ENCODE measurements around the gene TPSAB1.

The TPSAB1 gene

GRCh38 chr16:1210461-1210860 lies 30.0 kb upstream of the TPSAB1 start:
- DNase-seq (ENCODE audit: low read depth in 2 of 2) = no peak

DNA sequence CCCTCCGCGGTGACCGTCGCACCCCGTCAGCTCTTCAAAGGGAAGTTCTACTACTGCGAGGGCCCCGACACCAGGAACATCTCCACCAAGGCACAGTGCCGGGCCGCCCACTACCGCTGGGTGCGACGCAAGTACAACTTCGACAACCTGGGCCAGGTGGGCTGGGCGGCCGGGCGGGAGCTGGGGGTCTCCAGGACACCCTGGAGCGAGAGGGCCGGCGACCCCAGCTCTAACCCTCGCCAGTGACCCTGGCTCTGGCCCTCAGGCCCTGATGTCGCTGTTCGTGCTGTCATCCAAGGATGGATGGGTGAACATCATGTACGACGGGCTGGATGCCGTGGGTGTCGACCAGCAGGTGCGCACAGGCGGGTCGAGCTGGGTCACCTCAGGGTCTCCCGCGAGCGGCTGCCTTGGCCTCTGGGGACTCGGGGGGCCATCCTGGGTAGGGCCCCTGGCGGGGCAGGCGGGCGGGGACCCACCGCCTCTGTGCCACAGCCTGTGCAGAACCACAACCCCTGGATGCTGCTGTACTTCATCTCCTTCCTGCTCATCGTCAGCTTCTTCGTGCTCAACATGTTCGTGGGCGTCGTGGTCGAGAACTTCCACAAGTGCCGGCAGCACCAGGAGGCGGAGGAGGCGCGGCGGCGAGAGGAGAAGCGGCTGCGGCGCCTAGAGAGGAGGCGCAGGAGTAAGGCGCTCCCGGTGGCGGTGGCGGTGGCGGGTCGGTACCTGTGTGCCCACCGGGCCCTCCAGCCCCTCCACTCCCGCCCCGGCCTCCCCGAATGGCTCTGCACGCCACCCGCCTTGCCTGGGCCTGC lies 28.8 kb upstream of the TPSAB1 start:
- no peak for DNase-seq (ENCODE audit: low read depth in 2 of 2)

DNA sequence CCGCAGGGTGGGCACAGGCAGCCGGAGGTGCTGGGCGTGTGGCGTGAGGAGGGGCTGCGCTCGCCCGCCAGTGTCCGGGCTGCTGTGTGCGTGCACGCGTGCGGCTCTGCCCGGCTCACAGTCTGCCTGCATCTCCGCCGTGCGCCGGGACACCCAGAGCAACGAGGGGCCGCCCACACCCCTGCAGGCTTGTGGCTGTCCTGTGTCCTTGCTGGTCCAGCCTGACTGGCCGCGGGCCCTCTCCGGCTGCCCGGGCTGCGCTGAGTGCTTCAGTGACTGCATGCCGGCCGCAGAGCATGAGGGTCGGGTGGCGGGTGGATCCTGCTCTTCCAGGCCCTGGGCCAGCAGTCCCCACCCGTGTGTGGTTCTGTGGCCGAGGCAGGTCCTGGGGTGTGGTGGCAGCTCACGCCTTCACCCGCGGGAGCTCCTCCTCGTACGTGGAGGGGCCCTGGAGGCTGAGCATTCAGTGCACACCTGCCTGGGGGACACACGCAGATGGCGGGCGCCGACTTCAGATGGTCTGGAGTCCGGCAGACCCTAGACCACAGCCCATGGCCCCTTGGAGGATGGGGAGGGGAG lies 27.8 kb upstream of the TPSAB1 start:
- no peak for DNase-seq (ENCODE audit: low read depth in 2 of 2)

- DNase-seq (ENCODE audit: low read depth in 2 of 2) = no peak
Measured at GRCh38 chr16:1213231-1213630, 27.3 kb upstream of the TPSAB1 start.

DNA sequence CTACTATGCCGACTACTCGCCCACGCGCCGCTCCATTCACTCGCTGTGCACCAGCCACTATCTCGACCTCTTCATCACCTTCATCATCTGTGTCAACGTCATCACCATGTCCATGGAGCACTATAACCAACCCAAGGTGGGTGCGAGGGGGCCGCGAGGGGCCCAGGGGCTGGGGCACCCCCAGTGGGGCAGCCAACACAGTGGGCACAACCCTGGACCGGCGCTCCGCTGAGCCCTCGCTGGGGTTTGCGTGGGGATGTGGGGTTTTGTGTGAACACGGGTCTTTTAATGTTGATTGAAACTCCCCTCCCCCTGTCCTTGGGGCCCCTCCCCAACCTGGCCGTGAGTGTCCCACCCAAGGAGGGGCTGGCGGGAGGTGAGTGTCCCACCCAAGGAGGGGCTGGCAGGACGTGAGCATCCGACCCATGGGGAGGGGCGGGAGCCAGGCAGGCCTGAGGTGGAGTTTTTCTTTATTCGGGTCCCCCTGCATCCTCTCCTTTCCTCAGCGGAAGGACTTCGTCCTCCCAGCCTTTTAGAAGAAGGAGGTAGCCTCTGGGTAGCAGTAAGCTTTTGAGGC lies 26.6 kb upstream of the TPSAB1 start:
- DNase-seq (ENCODE audit: low read depth in 2 of 2) = no peak

DNA sequence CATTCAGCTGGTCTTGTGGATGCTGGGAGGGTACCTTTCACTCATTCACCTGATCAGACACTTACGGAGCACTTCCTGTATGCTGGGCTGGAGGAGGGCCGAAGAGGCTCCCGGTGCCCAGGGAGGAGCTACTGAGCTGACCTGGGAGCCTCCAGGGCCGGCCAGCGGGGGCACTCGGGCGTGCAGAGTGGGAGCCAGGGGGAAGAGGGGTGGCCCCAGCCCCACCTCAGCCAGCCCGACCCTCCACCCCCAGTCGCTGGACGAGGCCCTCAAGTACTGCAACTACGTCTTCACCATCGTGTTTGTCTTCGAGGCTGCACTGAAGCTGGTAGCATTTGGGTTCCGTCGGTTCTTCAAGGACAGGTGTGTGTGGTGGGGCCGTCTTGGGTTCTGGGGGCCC lies 25.8 kb upstream of the TPSAB1 start:
- no peak for DNase-seq (ENCODE audit: low read depth in 2 of 2)

- no peak for DNase-seq (ENCODE audit: low read depth in 2 of 2)
Measured at GRCh38 chr16:1215574-1216295, 24.8 kb upstream of the TPSAB1 start.

GRCh38 chr16:1216296-1216619 lies 24.2 kb upstream of the TPSAB1 start:
- DNase-seq (ENCODE audit: low read depth in 2 of 2) = no peak

DNA sequence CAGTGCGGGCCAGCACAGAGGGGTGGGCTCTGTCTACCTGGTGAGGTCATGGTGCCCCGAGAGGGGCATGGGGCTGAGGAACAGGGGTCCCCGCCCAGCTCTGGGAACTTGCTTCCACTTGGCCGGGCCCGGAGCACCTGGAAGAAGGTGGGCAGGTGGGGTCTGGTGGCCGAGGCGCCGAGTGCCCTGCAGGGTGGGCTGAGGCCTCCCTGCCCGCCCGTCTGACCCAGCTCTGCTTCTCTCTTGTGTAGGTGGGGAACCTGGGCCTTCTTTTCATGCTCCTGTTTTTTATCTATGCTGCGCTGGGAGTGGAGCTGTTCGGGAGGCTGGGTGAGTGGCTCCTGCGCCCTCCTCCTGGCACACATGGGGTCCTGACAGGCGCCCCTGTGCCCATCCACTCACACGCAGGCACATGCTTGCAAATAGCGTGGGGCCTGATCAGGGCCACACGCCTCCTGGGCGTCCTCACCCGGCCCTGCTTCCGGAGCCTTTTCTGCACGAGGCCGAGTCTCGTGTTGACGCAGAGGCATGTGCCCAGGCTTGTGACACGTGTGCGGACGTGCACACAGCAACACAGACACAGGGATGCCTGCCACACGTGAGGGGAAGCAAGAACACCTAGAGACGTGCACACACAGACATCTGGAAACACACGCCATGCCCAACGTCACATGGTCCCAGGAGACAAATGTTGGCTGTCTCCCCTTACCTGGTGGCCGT lies 23.7 kb upstream of the TPSAB1 start:
- DNase-seq (ENCODE audit: low read depth in 2 of 2) = no peak

DNA sequence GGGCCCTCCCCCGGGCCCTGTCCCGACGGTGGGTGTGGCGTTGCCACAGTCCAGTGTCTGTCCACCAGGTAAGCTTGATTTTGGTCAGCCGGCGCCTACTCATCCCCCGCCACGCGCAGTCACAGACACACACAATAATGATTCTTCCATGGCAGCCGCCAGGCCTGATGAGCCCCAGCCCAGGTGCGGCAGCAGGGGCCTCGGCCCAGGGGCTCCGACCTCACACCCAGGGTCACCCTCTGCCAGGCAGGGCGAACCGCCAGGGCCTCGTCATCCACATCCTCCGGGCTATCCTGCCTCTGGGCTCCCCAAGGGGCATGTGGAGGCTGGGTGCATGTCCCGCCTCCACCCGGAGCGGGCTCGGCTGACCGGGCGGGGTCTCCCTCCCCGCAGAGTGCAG lies 23.0 kb upstream of the TPSAB1 start:
- DNase-seq (ENCODE audit: low read depth in 2 of 2) = no peak

DNA sequence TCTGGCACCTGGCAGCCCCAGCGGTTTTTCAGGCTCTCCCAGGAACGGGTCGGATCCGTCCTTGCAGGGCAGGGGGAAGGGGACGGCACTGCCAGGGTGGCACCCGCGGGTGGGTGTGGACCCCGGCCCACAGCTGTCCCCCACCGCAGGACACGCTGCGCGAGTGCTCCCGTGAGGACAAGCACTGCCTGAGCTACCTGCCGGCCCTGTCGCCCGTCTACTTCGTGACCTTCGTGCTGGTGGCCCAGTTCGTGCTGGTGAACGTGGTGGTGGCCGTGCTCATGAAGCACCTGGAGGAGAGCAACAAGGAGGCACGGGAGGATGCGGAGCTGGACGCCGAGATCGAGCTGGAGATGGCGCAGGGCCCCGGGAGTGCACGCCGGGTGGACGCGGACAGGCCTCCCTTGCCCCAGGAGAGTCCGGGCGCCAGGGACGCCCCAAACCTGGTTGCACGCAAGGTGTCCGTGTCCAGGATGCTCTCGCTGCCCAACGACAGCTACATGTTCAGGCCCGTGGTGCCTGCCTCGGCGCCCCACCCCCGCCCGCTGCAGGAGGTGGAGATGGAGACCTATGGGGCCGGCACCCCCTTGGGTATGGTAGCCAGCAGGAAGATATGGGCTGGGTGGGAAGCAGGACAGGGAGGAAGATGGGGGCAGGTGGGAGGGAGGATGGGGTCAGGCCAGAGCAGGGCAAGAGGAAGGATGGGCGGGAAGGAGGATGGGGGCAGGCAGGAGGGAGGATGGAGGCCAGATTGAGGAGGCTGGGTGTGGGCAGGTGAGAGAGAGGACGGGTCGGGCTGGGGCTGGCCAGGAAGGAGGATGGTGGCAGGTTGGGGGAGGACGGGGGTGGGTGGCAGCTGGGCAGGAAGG lies 22.2 kb upstream of the TPSAB1 start:
- no peak for DNase-seq (ENCODE audit: low read depth in 2 of 2)

DNA sequence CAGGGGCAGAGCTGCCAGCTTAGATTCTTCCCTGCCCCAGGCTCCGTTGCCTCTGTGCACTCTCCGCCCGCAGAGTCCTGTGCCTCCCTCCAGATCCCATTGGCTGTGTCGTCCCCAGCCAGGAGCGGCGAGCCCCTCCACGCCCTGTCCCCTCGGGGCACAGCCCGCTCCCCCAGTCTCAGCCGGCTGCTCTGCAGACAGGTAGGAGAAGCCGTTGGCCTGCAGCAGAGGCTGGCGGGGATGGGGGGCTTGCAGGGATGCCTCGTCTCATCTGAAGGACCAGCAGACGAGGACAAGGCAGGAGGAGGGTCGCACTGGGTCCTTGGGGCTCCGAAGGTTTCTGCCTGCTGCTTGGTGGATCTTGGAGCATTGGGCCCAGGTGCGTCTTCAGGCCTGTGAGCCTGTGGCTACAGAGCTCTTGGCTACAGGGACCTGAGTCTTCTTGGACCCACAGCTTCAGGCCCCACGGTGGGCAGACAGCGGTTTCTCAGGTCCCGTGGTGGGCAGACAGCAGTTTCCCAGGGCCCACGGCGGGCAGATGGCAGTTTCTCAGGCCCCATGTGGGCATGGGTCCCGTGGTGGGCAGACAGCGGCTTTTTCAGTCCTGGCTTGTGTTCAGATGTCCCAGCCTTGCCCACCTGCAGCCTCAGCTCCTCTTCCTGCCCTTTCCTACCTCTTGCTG lies 21.4 kb upstream of the TPSAB1 start:
- no peak for DNase-seq (ENCODE audit: low read depth in 2 of 2)

GRCh38 chr16:1220098-1220728 lies 20.3 kb upstream of the TPSAB1 start:
- DNase-seq (ENCODE audit: low read depth in 2 of 2) = no peak

GRCh38 chr16:1220841-1221627 lies 19.5 kb upstream of the TPSAB1 start:
- no peak for DNase-seq (ENCODE audit: low read depth in 2 of 2)

DNA sequence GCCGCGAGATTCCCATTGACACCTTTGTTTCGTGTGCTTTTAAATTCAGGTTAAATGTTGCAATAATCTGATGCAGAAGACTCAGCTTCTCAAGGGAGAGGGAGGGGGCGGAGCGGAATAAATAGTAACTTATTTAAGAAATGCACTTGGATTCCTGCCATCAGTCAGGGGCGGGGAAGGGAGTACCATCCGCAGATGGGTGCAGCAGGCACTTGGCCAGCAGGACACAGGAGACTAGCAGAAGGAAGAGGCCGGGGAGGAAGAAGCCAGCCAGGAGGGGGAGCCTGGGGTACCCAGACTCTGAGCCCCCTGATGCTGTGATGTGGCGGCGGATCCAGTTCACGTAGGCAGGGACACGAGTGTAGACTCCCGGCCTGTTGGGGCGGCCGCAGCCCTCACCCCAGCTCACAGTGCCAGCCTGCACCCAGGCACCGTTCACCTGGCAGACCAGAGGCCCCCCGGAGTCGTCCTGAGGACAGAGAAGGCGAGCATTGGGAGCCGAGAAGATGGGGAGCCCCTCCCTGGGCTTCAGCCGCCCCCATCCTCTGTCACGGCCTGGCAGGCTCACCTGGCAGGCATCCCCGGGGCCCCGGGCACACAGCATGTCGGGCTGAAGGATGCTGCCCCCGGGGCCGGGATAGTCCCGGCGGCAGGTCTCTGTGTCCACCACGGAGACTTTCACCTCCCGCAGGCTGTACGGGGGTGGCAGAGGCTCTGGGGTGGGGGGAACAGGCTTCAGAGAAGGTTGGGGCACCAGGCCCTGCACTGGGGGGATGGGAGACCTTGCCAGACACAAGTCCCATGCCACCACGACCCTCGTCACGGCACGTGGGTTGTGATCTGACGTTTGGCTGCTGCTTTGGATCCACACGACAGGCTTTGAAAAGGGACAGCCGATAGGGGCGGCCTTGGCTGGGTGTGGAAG lies 18.6 kb upstream of the TPSAB1 start:
- DNase-seq (ENCODE audit: low read depth in 2 of 2) = no peak

- no peak for DNase-seq (ENCODE audit: low read depth in 2 of 2)
Measured at GRCh38 chr16:1222553-1223354, 17.8 kb upstream of the TPSAB1 start.
